Small intestine (tissue), 7 donors: ENCODE data around the gene ZNF165. TPM values are rescaled to one million over a fixed set of nuclear protein-coding genes. Genes with fewer than 3 reads are reported as not detected.
"Not testable (repeated sequence)": the region's sequence is repeated elsewhere in the genome, so short reads cannot be mapped to it uniquely, and the experiment has no call there.

Experiments
- DNase-seq, 2 donors: peaks; one replicate each; pipeline versions ENCODE4 v3.0.0 to v3.0.0-alpha.2; 2013
- FAIRE-seq: peaks from 2 replicates; lab custom pipeline; 2012; peaks lifted over from hg19 to GRCh38; lab: Jason Lieb, UNC
- H3K27ac ChIP-seq, 3 donors: one replicate each; pipeline ENCODE4 v1.5.1; 2013; ENCODE audit warnings: low read length in 2 of 3, mild to moderate bottlenecking in 2 of 3, control low read depth in 1 of 3, inconsistent platforms in 1 of 3, low read depth in 1 of 3, moderate library complexity in 1 of 3
- H3K27me3 ChIP-seq, 3 donors: one replicate each; pipeline ENCODE4 v1.6.1; 2013; ENCODE audit warnings: low read length in 3 of 3, inconsistent platforms in 1 of 3; ENCODE audit not compliant: control insufficient read depth in 3 of 3, insufficient read depth in 3 of 3
- H3K36me3 ChIP-seq, 3 donors: one replicate each; pipeline ENCODE4 v1.6.1; 2013; ENCODE audit warnings: low read length in 3 of 3, inconsistent platforms in 1 of 3, low read depth in 1 of 3, mild to moderate bottlenecking in 1 of 3, moderate library complexity in 1 of 3; ENCODE audit not compliant: control insufficient read depth in 3 of 3, insufficient read depth in 2 of 3
- H3K4me1 ChIP-seq, 3 donors: one replicate each; pipeline ENCODE4 v1.6.1; 2013; ENCODE audit warnings: low read length in 2 of 3, inconsistent platforms in 1 of 3, low read depth in 1 of 3, mild to moderate bottlenecking in 1 of 3, moderate library complexity in 1 of 3; ENCODE audit not compliant: control insufficient read depth in 3 of 3, insufficient read depth in 2 of 3
- H3K4me3 ChIP-seq, 3 donors: one replicate each; pipeline ENCODE4 v1.5.1; 2013; ENCODE audit warnings: low read length in 3 of 3, control low read depth in 1 of 3, inconsistent platforms in 1 of 3, low read depth in 1 of 3, mild to moderate bottlenecking in 1 of 3, moderate library complexity in 1 of 3
- H3K9me3 ChIP-seq, 2 donors: one replicate each; pipeline ENCODE4 v1.6.1; 2013; ENCODE audit warnings: low read depth in 1 of 2, low read length in 1 of 2; ENCODE audit not compliant: control insufficient read depth in 2 of 2, insufficient read depth in 1 of 2
- WGBS, 3 donors: extraction: QIAGEN DNeasy Blood & Tissue Kit; methylation state at CpG; one replicate each; pipeline ENCODE4 v1.1.7; 2013; 5-methylcytosine and 5-hydroxymethylcytosine counted together
- polyA plus RNA-seq, 4 donors: library from polyadenylated mRNA; stranded (reverse) in 3 of 4; unstranded in 1 of 4; fragments of 200-250 nt in 3 of 4; fragments of 120-200 nt in 1 of 4; gene quantifications; one replicate each; pipeline versions ENCODE4 v1.2.1 to v1.2.3, GENCODE V29; 2013
- donor health status: healthy with polysubstance abuse.
- donor health status: control.
- donor health status: control.
- donor health status: Bipolar disorder and iron deficiency.
- donor health status: healthy.

ZNF165 gene
- polyA plus RNA-seq, 4 donors: 2.7 to 4.3 (median 3.6) TPM

- DNase-seq: peak; percentile 97 to 99
- Histone ChIP-seq H3K36me3 (peaks cover 3 to 5% (median 5%) of the 10 kb centered on the region in 3 donors), H3K27ac (peak overlapping the region; percentile 78 to 90 (median 89)), H3K4me3 (peak overlapping the region; percentile 47 to 95 (median 62)), H3K27me3 (no peaks in the 10 kb centered on the region), H3K9me3 (no peaks in the 10 kb centered on the region), H3K4me1 (no peaks in the 10 kb centered on the region)
- no peak for FAIRE-seq
- WGBS, 3 donors: 0 to 1% (median 1%) methylated on average over 46 of the region's 46 CpGs
Observed at GRCh38 chr6:28080631-28081485, 490 bp downstream of the ZNF165 start.

GRCh38 chr6:28081486-28081751 lies 1.1 kb downstream of the ZNF165 start:
- DNase-seq (no peak), FAIRE-seq (no peak)
- WGBS, 3 donors: 7 to 10% (median 8%) methylated on average over 4 of the region's 4 CpGs
- Histone ChIP-seq H3K27ac (peak overlapping the region in 2 of 3 donors; percentile 89 to 90), H3K27me3 (no peaks in the 10 kb centered on the region), H3K9me3 (no peaks in the 10 kb centered on the region), H3K4me1 (no peaks in the 10 kb centered on the region), H3K4me3 (peak overlapping the region; percentile 47 to 95 (median 62)), H3K36me3 (peaks cover 6 to 9% (median 8%) of the 10 kb centered on the region in 3 donors)

- Histone ChIP-seq H3K27me3 (no peaks in the 10 kb centered on the region), H3K36me3 (peaks cover 8 to 15% (median 14%) of the 10 kb centered on the region in 3 donors), H3K4me1 (no peaks in the 10 kb centered on the region), H3K27ac (no peak overlapping the region), H3K4me3 (no peak overlapping the region), H3K9me3 (no peaks in the 10 kb centered on the region)
- DNase-seq (no peak), FAIRE-seq (no peak)
Observed at GRCh38 chr6:28082939-28083338, 2.6 kb downstream of the ZNF165 start.

- no peaks in the 10 kb centered on the region for H3K27me3 ChIP-seq
- no peak for FAIRE-seq
- H3K36me3 ChIP-seq: peaks cover 14 to 30% (median 15%) of the 10 kb centered on the region in 3 donors
- no peak overlapping the region for H3K4me3 ChIP-seq
- DNase-seq: no peak
- 95 to 99% (median 95%) methylated on average over 5 of the region's 5 CpGs for whole genome bisulfite sequencing, 3 donors
- peaks cover 2 to 16% of the 10 kb centered on the region in 2 donors for H3K9me3 ChIP-seq
- H3K27ac ChIP-seq: no peak overlapping the region
- H3K4me1 ChIP-seq: no peaks in the 10 kb centered on the region
Observed at GRCh38 chr6:28089054-28089453, 8.7 kb downstream of the ZNF165 start.

- DNase-seq: peak in 1 of 2 donors; percentile 32
- Histone ChIP-seq H3K36me3 (peaks cover 9 to 24% (median 10%) of the 10 kb centered on the region in 3 donors), H3K4me3 (peak overlapping the region in 1 of 3 donors; percentile 43), H3K4me1 (no peaks in the 10 kb centered on the region), H3K9me3 (peaks cover 2 to 16% of the 10 kb centered on the region in 2 donors), H3K27ac (no peak overlapping the region), H3K27me3 (no peaks in the 10 kb centered on the region)
- WGBS, 3 donors: 32 to 67% (median 62%) methylated on average over 33 of the region's 33 CpGs
- no peak for FAIRE-seq
Observed at GRCh38 chr6:28090917-28091586, 10.7 kb downstream of the ZNF165 start.

- not testable (repeated sequence) for H3K4me1 ChIP-seq, H3K27ac ChIP-seq, DNase-seq, FAIRE-seq, H3K4me3 ChIP-seq, H3K36me3 ChIP-seq, H3K27me3 ChIP-seq
- H3K9me3 ChIP-seq: peaks cover 0 to 13% of the 10 kb centered on the region in 2 donors
- 81 to 89% (median 84%) methylated on average over 7 of the region's 7 CpGs for WGBS, 3 donors
Observed at GRCh38 chr6:28102222-28102621, 21.9 kb downstream of the ZNF165 start.

GRCh38 chr6:28102699-28103098 lies 22.3 kb downstream of the ZNF165 start:
- peaks cover 0 to 12% of the 10 kb centered on the region in 2 donors for H3K9me3 ChIP-seq
- H3K27ac ChIP-seq, H3K4me1 ChIP-seq, H3K27me3 ChIP-seq, FAIRE-seq, H3K36me3 ChIP-seq, DNase-seq, H3K4me3 ChIP-seq: not testable (repeated sequence)

GRCh38 chr6:28104392-28105244 lies 24.2 kb downstream of the ZNF165 start:
- FAIRE-seq: no peak
- peak overlapping the region; percentile 82 to 87 (median 84) for H3K27ac ChIP-seq

More at GRCh38 chr6:28104392-28105244, 24.2 kb downstream of the ZNF165 start:
- Histone ChIP-seq H3K9me3 (no peaks in the 10 kb centered on the region), H3K4me3 (peak overlapping the region; percentile 48 to 75 (median 74)), H3K36me3 (no peaks in the 10 kb centered on the region), H3K27me3 (peaks cover 0 to 2% (median 0%) of the 10 kb centered on the region in 3 donors), H3K4me1 (no peaks in the 10 kb centered on the region)
- peak; percentile 88 to 95 for DNase-seq
- 1% methylated on average over 49 to 54 of the region's 54 CpGs for WGBS, 3 donors
